GM18873 (cell line): ENCODE measurements around the gene LCE3D.

Experiments
- ATAC-seq: cut with Tn5 transposase; IDR thresholded peaks from one replicate; pipeline ENCODE4 v1.9.1; 2021; ENCODE audit warnings: mild to moderate bottlenecking, moderate library complexity, moderate number of reproducible peaks; ENCODE audit not compliant: unreplicated experiment, low FRiP score

Gene LCE3D

GRCh38 chr1:152533327-152533938, 46.9 kb downstream of the LCE3D start:
- ATAC-seq, result no peak
